ENCODE data around the gene BICC1. TPM values are rescaled to one million over a fixed set of nuclear protein-coding genes. Genes with fewer than 3 reads are reported as not detected.

Gene BICC1
- total and polyA plus RNA-seq, 2 of the 8 experiments (the other 6 are each of a cell fraction or from before 2014, with no cell fraction given) = 0.20 to 0.73 TPM

DNA sequence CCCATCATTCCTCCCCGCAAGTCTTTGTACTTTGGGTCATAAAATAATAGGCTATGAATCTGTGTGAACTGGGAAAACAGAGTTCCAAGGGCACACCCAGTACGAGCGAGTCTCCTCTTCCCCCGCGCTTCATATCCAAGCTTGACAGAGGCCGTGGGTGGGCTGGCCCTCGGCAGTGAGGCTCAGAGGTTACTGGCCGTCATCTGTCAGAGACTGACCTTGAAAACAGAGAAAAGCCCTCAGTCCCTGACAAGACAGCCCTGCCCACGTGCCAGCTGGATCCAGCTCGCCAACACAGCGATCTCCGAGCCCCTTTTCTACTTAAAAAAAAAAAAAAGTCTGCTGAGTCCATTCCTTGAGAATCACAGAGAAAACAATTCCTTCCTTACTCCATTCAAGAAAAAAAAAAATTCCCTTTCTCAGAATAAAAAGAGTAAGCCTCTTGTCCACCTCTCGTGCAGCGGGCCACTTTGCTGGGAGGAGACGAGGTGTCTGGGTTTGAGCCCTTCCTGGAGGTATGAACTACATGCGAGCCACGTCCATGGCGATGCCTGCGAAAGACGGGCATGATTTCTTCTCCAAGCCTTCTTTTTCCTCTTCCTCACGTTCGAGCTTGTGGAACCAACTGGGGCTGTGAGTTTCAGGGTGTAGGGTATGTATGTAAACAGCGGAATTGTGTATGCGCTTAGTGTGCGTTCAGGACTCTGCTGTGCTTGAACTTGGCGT, 744 bp upstream of the BICC1 start (continued):
- no peak for TF ChIP-seq KDM4A (IDR thresholded peaks at IDR 0.05; ENCODE audit: low read depth, low read length, severe bottlenecking)
- no peak for TF ChIP-seq HDAC2 (IDR thresholded peaks at IDR 0.05; ENCODE audit: borderline replicate concordance in 1 of 2, low read depth in 2 of 2, low read length in 2 of 2)
- TF ChIP-seq SRF (IDR thresholded peaks at IDR 0.05; ENCODE audit: low read depth, low read length) = no peak
- TF ChIP-seq POLR2A (IDR thresholded peaks at IDR 0.05; ENCODE audit: control extremely low read depth in 1 of 2, low read depth in 2 of 2, low read length in 2 of 2) = no peak
- TF ChIP-seq MAX (IDR thresholded peaks at IDR 0.05) = no peak
- TF ChIP-seq ZNF274 (IDR thresholded peaks at IDR 0.05; ENCODE audit: borderline replicate concordance, extremely low read depth, low read length) = no peak
- TF ChIP-seq NANOG (IDR thresholded peaks at IDR 0.05; ENCODE audit: insufficient read depth, low read depth, low read length, poor library complexity, severe bottlenecking) = no peak
